ENCODE measurements around the gene CUL4A.

The CUL4A gene

DNA sequence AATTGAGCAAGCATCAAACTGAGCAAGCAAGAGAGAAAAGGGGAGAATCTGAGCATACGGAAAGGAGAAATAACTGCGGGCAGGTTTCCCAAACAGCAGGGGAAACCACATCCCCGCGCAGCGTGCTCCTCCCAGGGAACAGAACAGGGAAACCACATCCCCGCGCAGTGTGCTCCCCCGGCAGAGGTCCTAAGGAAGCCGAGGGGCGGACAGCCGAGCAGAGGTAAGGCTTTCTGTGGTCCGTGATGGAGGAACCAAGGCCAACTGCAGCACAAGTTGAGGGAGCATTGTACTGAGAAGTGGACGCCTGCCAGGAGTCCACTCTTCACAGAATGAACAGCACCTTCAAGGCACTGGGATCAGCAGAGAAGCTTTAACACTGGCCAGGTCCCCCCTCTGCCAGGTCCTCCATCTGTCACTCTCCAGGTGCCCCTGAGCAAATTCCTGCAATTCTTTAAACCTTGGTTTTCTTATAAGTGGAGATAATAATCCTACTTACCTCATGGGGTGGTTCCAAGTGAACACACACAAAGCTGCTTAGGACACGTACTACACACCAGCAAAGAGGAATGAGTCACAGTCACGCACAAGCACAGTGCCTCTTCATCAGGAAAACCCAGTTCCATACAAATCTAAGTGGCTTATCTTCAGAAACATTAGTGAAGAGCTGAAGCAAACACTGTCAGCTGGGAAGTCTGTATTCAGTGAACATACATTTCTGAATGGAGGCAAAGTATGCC, 64.6 kb downstream of the CUL4A start:
- Histone ChIP-seq H4K20me1 (ENCODE audit: insufficient read depth, low read length) (no peaks in the 10 kb centered on the region), H3K79me2 (ENCODE audit: low read length) (no peaks in the 10 kb centered on the region), H3K4me1 (ENCODE audit: low read length) (no peaks in the 10 kb centered on the region), H3K36me3 (replicated peaks; ENCODE audit: insufficient read depth, low read length) (no peaks in the 10 kb centered on the region), H3K9me3 (replicated peaks; ENCODE audit: insufficient read depth, low read length) (no peaks in the 10 kb centered on the region), H3F3A (ENCODE audit: insufficient read depth, low read length) (no peaks in the 10 kb centered on the region), H3K27ac (ENCODE audit: low read length) (no peak overlapping the region), H2AFZ (ENCODE audit: low read length) (no peak overlapping the region), H3K9ac (ENCODE audit: low read length) (no peak overlapping the region), H3K4me2 (ENCODE audit: low read depth, low read length) (no peak overlapping the region), H3K4me3 (ENCODE audit: low read length) (no peak overlapping the region), H3K9me2 (replicated peaks; ENCODE audit: insufficient read depth, low read length) (no peaks in the 10 kb centered on the region), H3K27me3 (replicated peaks; ENCODE audit: insufficient read depth, low read length) (no peaks in the 10 kb centered on the region)
- no peak for DNase-seq
- TF ChIP-seq EZH2 (optimal IDR thresholded peaks at IDR 0.05; ENCODE audit: low read depth, low read length) (no peak), EZH2phosphoT487 (IDR thresholded peaks at IDR 0.05; ENCODE audit: low read length) (no peak)
- TF ChIP-seq, protein P1, sequence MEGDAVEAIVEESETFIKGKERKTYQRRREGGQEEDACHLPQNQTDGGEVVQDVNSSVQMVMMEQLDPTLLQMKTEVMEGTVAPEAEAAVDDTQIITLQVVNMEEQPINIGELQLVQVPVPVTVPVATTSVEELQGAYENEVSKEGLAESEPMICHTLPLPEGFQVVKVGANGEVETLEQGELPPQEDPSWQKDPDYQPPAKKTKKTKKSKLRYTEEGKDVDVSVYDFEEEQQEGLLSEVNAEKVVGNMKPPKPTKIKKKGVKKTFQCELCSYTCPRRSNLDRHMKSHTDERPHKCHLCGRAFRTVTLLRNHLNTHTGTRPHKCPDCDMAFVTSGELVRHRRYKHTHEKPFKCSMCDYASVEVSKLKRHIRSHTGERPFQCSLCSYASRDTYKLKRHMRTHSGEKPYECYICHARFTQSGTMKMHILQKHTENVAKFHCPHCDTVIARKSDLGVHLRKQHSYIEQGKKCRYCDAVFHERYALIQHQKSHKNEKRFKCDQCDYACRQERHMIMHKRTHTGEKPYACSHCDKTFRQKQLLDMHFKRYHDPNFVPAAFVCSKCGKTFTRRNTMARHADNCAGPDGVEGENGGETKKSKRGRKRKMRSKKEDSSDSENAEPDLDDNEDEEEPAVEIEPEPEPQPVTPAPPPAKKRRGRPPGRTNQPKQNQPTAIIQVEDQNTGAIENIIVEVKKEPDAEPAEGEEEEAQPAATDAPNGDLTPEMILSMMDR (IDR thresholded peaks at IDR 0.05; ENCODE audit: low read length), result no peak

DNA sequence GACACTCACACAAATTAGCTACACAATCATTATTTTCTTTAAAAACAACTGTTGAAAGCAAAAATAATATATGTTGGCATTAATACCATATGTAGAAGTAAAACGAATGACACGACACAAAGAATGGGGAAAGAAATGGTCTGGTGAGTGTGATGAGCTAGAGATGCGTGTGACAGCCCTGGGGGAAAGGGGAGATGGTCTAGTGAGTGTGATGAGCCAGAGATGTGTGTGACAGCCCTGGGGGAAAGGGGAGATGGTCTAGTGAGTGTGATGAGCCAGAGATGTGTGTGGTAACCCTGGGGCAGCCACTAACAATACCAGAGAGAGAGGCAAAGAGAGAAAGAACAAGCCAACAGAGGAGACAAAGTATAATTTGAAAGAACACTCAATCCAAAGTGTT, 65.3 kb downstream of the CUL4A start:
- H3K79me2 ChIP-seq (ENCODE audit: low read length), result no peaks in the 10 kb centered on the region
- no peaks in the 10 kb centered on the region for H3K36me3 ChIP-seq (replicated peaks; ENCODE audit: insufficient read depth, low read length)
- H3K4me3 ChIP-seq (ENCODE audit: low read length), result no peak overlapping the region
- no peaks in the 10 kb centered on the region for H3F3A ChIP-seq (ENCODE audit: insufficient read depth, low read length)
- H3K27me3 ChIP-seq (replicated peaks; ENCODE audit: insufficient read depth, low read length), result no peaks in the 10 kb centered on the region
- no peak overlapping the region for H3K9ac ChIP-seq (ENCODE audit: low read length)
- no peaks in the 10 kb centered on the region for H3K9me2 ChIP-seq (replicated peaks; ENCODE audit: insufficient read depth, low read length)
- no peak overlapping the region for H3K4me2 ChIP-seq (ENCODE audit: low read depth, low read length)
- H3K4me1 ChIP-seq (ENCODE audit: low read length), result no peaks in the 10 kb centered on the region
- no peak overlapping the region for H2AFZ ChIP-seq (ENCODE audit: low read length)
- H4K20me1 ChIP-seq (ENCODE audit: insufficient read depth, low read length), result no peaks in the 10 kb centered on the region
- no peak overlapping the region for H3K27ac ChIP-seq (ENCODE audit: low read length)
- no peak for DNase-seq
- TF ChIP-seq EZH2 (optimal IDR thresholded peaks at IDR 0.05; ENCODE audit: low read depth, low read length) (no peak), EZH2phosphoT487 (IDR thresholded peaks at IDR 0.05; ENCODE audit: low read length) (no peak)
- TF ChIP-seq, protein P1 (IDR thresholded peaks at IDR 0.05; ENCODE audit: low read length), result no peak
- no peaks in the 10 kb centered on the region for H3K9me3 ChIP-seq (replicated peaks; ENCODE audit: insufficient read depth, low read length)

DNA sequence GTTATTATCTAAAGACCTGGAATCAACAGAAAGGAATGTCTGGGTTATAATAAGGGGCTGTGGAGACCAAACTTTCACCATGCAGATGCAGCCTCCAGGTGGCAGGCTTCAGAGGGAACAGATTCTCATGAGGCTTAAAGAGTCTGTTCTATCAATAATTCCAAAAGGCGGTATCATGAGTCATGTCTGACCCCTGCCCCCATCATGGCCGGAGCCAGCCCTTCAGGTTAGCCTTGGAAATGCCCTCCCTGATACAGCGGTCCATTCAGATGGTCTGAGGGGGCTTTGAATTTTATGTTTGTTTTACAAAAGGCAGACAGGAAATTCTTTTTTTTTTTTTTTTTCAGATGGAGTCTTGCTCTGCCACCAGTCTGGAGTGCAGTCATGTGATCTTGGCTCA, 66.0 kb downstream of the CUL4A start:
- no peak overlapping the region for H2AFZ ChIP-seq (ENCODE audit: low read length)

More for the DNA sequence above, 66.0 kb downstream of the CUL4A start:
- H3F3A ChIP-seq (ENCODE audit: insufficient read depth, low read length), result no peaks in the 10 kb centered on the region
- no peaks in the 10 kb centered on the region for H3K9me2 ChIP-seq (replicated peaks; ENCODE audit: insufficient read depth, low read length)
- H3K27ac ChIP-seq (ENCODE audit: low read length), result no peak overlapping the region
- no peaks in the 10 kb centered on the region for H3K9me3 ChIP-seq (replicated peaks; ENCODE audit: insufficient read depth, low read length)
- H3K36me3 ChIP-seq (replicated peaks; ENCODE audit: insufficient read depth, low read length), result no peaks in the 10 kb centered on the region
- H3K4me1 ChIP-seq (ENCODE audit: low read length), result no peaks in the 10 kb centered on the region
- no peak overlapping the region for H3K9ac ChIP-seq (ENCODE audit: low read length)
- H3K4me2 ChIP-seq (ENCODE audit: low read depth, low read length), result no peak overlapping the region
- H3K27me3 ChIP-seq (replicated peaks; ENCODE audit: insufficient read depth, low read length), result no peaks in the 10 kb centered on the region; the same call in 1 of the 2 replicates
- peak; percentile 33 for DNase-seq
- no peaks in the 10 kb centered on the region for H3K79me2 ChIP-seq (ENCODE audit: low read length)
- H3K4me3 ChIP-seq (ENCODE audit: low read length), result no peak overlapping the region
- TF ChIP-seq EZH2 (optimal IDR thresholded peaks at IDR 0.05; ENCODE audit: low read depth, low read length), result no peak
- TF ChIP-seq, protein P1 (IDR thresholded peaks at IDR 0.05; ENCODE audit: low read length), result peak; percentile 51
- no peak for TF ChIP-seq EZH2phosphoT487 (IDR thresholded peaks at IDR 0.05; ENCODE audit: low read length)
- H4K20me1 ChIP-seq (ENCODE audit: insufficient read depth, low read length), result no peaks in the 10 kb centered on the region

All from MM.1S (cell line).